COR-L47 (cell line): ENCODE data around the gene HMCN1.
"Not testable (repeated sequence)": the region's sequence is repeated elsewhere in the genome, so short reads cannot be mapped to it uniquely, and the experiment has no call there.

Experiments
- DNase-seq: peaks from one replicate; lab custom pipeline; 2025; lab: John Stamatoyannopoulos, UW

The HMCN1 gene

DNA sequence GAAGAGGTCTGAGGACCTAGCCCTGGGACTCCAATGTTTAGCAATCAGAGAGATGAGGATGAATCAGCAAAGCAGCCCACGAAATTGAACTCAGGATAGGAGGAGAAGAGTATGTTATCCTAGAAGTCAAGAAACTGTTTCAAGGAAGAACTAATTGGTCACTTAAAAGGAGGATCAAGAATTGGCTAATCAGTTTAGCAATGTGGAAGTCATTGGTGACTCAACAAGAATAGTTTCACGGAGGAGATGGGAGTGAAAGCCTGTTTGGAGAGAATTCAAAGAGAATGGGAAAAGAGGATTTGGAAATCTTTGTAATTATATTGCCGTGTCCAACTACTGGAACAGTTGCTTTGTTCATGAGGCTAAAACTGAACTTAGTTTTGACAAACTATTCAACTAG is 7.4 kb downstream of the HMCN1 start:
- no peak for DNase-seq

DNA sequence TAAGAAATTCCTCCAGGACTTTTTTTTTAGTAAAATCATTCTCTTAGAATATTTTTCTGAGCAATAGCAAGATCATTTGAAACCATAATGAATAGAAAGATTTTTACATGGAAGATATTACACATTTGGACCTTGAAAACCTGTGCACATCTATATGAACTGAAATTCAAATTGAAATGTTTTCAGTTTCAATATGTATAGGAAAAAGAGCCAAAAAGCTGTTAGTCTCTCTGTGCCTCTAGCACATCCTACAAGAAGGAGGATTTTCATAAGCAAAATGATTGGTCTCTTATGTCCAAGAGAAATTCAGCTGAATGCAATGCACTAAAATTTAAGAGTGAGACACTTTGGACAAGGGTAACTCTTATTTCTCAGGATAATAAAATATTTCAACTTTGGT is 8.2 kb downstream of the HMCN1 start:
- no peak for DNase-seq

DNA sequence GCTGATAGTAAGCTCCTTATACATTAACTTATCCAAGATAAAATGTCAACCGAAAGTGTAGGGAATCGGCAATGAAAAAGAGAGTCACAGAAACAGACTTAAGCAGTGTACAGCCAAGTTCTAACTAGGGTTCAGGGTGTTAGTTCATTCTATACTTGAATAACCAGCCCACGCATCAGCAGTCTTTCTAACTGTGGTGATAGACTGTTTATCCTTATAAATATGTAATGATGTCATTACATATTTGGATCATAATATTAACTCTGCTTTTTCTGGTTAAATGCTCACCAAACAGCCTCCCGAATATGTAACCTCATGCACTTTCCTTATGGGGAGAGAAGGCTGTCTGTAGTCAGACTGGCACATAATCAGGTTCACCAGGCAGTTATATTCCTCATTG is 11.0 kb downstream of the HMCN1 start:
- DNase-seq = no peak

DNA sequence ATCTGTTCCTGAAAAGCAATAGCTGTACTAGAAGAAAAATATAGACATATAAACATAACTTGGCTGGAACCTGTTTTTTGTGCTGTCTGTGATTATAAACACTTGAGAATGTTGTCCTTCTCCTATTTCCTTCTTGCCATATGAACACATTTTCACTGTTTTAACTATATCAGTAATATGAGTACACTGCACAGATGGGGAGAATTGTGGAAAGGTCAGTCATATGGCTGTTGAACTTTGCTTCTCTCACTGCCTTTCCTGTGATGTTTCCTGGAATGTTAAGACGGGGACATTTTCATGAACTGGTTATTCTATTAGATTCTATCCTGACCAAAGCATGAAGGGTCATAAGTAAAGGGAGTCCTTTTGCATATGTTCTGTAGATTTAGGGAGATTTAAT is 24.9 kb downstream of the HMCN1 start:
- no peak for DNase-seq

DNA sequence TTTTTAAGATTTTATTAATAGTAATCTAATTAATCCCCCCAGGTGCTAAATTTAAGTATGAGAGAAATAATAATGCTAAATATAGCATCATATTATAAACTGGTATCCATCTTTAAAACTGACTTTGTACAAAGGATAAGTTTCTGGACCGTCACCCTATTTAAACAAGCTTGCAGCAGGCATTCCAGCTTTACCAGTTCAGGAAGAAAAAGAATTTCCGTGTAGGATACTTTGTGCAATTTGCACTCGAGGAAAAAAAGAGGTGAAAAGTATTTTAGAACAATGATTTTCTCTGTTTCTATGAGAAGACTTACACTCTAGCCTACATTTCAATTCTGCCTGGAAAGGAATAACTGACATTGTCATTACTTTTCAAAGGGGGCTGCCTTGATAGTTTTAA is 27.6 kb downstream of the HMCN1 start:
- no peak for DNase-seq

DNA sequence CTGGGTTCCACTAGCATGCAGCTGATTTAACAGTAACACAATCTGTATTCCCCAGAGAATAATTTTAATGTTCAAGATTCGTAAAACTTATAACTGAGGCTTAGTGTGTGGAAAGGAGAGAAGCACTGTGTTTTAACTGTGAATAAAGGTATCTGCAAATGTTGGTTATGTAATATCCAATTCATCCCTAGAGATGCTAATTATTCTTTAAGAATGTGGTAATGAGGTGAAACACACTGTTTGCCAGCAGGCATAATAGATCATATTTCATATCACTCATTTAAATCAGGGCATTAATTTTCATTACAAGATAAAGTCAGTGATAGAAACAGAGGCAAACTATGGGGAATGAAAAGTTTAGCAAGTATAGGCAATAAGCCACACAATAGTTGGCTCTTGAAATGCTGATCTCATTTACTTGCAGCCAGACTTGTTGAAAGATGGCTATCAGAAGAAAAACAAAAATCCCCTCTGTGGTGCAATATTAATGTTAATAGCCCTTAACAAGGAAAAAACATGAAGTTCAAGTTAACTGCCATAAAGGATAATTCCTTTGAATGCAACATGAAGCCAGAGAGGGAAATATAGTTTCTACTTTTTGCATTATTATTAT is 33.4 kb downstream of the HMCN1 start:
- no peak for DNase-seq

DNA sequence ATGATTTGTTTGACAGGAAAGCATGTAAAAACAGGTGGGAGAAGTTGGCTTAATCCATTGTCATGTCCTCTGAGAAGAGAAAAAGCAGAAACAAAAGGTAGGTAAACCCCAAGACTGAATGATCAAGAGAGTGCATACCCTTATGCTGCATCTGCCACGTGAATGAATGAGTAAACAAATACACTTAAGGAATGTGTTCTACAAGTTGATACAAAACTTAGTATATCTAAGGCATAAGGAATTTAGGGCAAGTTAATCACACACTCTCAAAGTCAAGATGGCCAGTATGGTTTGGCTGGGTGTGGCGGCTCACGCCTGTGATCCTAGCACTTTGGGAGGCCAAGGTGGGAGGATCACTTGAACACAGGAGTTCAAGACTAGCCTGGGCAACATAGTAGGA is 34.2 kb downstream of the HMCN1 start:
- DNase-seq = no peak

DNA sequence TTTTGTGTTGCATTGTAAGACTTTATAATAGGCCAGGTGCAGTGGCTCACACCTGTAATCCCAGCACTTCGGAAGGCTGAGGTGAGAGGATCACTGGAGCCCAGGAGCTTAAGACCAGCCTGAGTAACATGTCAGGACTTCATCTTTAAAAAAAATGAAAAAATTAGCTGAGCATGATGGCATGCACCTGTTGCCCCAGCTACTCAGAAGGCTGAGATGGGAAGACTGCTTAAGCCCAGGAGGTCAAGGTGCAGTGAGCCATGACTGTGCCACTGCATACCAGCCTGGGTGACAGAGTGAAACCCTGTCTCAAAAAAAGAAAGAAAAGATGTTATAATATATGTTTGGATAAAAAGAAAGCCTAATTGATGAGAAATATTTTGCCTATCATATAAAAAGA is 34.9 kb downstream of the HMCN1 start:
- DNase-seq = no peak

DNA sequence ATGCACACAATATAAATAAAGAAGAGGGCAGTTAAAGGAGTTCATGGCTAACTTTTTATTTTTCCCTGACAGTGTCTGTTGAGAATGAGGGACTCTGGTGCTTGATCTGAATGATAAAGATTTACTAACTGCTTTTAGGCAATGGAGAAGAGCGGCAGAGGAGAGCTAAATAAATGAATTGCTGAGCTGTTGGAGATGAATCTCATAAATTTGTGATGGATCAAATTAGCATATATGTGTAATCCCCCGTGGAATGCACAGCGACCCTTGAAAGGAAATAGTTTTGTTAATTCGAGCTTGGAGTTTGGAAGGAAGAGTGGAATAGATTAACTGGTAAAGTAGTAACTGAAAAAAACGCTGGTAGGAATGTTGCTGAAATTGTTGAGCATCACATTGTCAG is 40.2 kb downstream of the HMCN1 start:
- no peak for DNase-seq

DNA sequence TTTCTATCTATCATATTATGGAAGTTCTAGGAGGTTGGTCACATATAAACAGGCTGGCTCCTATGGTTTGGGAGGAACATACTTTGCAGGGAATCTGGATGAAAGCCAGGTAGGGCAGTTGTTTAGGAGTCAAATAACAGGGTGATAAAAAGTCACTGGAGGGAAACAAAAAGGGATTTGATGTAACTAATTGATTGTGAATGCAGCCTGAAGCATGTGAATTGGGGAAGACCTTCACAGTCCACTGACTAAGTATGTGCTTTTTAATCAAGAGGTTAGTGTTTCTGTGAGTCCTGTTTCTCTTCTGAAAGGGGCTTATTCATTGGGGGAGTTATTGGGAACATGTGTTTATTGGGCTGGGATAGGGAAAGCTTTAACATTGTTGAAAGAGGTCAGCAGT is 41.3 kb downstream of the HMCN1 start:
- DNase-seq = no peak

DNA sequence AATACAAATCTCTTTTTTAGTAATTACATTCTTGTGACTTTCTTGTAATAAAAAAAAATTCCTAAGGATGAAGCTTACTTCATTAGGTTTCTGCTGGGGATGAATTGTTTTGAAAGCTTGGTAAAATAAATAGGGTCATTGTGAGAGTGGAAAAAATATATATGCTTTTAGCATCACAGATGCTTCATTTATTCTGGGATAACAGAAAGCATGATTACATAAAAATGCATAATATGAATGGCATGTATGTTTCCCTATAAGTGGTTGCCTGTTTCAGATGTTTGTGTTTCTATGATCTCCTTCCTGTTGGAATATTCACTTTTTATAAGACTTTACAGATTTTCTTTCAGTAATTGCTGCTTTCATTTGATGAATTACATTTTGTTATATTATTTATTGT is 42.3 kb downstream of the HMCN1 start:
- no peak for DNase-seq

DNA sequence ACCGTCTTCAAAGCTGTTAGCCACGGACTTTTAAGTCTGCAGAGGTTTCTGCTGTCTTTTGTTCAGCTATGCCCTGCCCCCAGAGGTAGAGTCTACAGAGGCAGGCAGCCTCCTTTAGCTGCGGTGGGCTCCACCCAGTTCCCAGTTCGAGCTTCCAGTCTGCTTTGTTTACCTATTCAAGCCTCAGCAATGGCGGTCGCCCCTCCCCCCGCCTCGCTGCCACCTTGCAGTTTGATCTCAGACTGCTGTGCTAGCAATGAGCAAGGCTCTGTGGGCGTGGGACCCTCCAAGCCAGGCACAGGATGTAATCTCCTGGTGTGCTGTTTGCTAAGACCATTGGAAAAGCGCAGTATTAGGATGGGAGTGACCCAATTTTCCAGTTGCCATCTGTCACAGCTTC is 49.7 kb downstream of the HMCN1 start:
- not testable (repeated sequence) for DNase-seq

DNA sequence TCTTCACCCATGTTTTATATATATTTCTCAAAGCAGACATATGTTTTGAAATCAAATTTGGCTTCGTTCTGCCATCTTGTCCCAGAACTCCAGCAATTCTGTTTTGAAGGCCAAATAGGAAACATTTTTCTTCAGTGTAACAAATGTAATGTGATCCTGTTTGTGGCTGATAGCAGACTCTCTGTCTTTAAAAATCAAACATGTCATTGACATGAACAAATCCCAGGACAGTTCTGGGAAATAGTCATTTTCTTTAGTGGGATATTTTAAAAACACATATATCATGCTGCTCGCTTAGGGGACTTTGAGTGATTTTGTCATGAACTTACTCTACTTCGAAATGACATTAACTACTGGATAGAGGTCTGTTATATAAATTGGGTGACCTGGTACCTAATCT is 51.4 kb downstream of the HMCN1 start:
- no peak for DNase-seq

DNA sequence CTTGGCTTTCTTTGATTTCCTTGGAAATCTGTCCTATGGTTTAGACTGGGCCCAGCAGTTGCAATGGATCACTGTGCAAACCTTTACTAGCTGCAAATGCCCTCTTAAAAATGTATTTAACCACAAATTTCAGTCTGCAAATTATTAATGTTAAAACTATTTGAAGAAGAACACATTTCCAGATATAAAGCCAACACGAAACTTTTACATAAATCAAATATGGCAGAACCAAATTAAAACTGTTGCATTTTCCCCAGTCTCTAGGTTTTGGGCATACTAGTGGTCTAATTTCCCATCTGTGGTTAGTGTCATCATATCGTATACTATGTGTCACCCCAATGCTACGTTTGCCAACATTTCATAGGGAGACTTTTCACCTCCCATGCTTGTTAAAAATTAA is 52.3 kb downstream of the HMCN1 start:
- no peak for DNase-seq

DNA sequence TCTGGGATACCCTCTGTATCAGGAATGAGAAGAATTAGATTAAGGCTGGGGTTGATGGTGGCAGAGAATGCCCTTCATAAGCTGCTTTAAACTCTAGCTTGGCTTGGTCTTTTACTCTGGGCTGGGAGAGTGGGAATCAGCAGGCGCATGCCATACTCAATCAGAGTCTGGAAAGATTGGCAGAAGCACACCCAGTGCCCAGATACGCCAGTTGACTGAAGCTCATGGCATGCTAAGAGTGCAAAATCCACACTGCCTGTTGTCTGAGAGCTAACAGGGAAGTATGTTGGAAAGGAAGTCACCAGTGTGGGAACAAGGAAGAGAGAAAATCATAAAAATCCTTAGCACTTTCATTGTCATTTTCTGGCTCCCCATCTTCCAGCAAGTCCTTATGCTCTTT is 53.0 kb downstream of the HMCN1 start:
- DNase-seq = no peak

DNA sequence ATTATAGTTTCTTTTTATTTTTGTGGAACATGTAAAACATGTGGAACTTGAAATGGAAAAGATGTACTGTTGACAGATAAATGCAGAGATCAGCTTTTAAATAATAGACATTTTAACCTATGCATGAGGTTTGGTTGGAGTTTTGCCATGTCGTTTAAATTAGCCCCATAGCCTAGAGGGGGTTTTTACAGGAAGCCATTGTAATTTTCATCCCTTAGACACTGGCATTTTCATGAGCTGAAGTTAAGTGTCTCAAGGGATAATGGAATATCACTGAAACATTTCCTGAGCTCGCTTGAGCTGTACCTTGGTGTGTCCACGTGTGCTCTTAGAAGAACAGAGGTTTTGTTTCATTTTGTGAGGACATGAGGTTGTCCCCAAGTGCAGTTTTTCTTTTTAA is 54.2 kb downstream of the HMCN1 start:
- DNase-seq = no peak

DNA sequence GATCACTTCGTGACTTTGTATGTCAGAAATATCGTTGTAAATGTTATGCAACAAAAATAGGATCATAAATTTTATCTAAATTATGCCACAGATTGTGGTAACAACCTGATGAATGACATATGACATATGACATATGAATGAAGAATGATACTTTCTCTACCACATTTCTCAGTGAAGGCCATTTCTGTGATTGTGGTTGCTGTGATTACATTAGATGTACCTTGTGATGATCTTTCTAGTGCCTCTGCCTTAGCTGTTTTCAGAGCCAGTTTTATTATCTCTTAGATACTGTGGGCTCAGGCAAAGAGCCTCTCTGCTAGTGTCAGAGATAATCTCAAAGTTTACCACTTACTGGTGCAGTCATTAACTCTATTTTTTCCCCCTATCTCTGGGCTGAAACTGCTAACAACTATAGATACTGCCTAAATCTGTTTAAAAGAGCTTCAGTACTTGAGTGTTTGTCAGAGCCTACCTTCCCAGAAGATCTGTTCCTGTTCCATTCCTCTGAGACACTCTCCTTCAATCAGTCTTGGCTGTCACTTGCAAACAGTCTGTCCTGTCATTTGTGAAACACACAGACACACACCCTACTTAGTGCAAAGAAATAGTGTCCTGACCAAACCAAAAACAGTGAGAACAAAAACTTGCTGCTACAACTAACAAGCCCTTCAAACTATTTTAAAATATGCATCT is 55.5 kb downstream of the HMCN1 start:
- DNase-seq = no peak

DNA sequence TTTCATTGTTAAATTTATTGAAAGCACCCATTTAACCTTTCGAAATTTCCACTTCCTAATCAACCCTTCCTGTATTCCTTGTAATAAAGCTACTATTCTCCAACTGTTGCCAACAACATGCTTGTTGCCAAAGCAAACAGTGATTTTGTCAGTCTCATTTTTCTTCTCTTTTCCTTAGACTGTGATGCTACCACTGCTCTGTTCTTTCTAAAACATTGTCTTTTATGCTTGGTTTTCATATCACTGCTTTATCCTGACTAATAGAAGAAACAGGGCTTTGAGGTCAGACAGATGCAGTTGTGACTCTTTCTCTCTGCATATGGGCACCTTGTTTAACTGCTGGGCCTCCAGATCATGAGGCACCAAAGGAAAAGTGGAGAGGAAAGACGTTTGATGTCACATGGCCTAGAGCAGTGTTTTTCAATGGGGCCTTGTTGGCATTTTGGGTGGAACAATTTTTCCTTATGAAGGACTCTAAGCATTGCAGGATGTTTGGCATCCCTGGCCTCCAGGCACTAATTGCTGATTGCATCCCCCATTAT is 56.1 kb downstream of the HMCN1 start:
- DNase-seq = no peak

DNA sequence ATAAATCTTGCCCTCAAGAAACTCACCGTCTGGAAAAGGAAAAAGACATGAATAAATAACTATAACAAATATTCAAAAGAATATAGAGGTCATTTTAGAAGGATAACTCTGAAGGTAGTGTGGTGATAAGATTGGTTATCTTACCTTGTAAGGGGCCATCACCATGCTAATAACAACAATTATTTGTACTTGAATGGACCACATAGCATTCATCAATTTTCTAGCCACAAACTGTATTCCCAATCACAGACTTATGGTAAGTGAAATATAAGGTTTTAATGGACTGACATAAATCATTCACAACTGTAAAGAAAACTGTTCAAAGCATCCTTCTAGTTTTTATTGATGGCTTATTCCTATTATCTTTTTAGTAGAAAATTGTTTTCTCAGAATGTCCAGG is 57.8 kb downstream of the HMCN1 start:
- DNase-seq = no peak

DNA sequence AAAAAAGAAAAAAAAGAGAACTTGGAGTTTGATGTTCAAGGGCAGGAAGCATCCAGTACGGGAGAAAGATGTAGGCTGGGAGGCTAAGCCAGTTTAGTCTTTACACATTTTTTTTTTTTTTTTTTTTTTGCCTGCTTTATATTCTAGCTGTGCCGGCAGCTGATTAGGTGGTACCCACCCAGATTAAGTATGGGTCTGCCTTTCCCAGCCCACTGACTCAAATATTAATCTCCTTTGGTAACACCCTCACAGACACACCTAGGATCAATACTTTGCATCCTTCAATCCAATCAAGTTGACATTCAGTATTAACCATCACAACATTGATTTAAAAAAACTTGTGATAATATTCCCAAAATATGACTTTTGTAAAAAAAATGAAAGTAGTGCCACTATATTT is 60.3 kb downstream of the HMCN1 start:
- DNase-seq = not testable (repeated sequence)

DNA sequence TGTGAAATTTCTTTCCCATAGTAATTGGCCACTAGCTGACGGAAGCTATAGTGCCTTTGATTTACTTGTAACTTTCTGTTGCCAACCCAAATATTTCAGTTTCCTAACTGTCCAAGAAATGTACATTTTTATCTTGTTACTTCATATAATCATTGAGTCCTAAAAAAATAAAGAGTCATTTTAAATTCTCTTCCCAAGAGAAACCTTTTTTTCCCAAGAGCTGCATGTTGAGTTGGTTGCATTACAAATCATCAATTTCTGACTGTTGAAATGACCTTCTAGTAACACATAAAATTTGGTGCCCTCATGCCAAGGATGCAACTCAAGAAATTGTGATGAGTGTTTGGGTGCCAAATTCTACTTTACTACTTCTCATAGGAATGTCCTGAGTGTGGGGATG is 61.0 kb downstream of the HMCN1 start:
- DNase-seq = no peak

DNA sequence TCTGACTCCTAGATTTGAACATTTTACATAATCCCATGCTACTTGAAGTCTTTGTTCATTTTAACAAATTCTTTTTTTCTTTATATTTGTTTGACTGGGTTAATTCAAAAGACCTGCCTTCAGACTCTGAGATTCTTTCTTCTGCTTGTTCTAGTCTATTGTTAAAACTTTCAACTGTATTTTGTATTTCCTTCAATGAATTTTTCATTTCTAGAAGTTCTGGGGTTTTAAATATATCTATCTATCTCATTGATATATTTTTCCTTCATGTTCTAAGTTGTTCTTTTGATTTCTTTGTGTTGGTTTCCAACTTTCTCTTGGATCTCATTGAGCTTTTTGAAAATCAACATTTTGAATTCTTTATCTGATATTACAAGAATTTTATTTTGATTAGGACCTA is 64.3 kb downstream of the HMCN1 start:
- no peak for DNase-seq

DNA sequence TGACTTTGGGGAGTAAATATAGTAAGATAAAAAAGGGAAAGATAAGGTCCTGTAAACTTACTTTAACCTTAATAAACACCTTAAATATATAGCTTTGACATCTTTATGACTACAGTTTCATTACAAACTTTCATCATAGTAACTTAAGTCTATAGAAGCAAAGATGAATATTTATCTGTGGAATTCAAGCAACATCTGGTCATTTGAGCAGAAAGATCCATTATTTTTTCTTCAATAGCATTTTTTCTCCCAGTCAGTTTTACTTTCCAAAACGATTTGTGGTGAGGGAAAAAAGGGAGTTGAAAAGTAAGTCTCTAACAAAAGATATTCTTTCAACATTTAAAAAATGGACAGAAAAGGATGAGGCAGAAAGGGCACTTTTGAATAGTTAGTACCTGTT is 69.0 kb downstream of the HMCN1 start:
- DNase-seq = no peak

DNA sequence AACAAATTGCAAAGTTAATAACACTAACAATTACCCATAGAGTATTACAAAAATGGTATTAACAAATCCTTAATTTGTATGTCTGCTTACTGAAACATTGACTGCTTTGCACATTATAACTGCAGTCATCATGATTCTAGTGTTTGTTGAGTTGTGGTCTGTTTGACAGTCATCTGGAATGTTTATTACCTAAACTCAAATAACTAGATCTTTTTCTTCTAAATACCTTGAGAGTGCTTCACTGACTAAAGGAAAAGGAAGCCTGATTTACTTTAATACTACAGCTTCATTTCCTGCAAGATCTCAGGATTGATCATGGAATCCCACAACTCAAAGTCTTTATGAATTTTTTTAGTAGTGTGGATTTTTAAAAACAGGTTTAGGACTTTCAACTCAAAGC is 70.0 kb downstream of the HMCN1 start:
- no peak for DNase-seq
